ENCODE results near the gene DLG2. TPM values are rescaled to one million over a fixed set of nuclear protein-coding genes. Genes with fewer than 3 reads are reported as not detected.

The DLG2 gene
- total RNA-seq, 4 donors from 2014 or later: 7.3 to 14.1 (median 11.1) TPM

DNA sequence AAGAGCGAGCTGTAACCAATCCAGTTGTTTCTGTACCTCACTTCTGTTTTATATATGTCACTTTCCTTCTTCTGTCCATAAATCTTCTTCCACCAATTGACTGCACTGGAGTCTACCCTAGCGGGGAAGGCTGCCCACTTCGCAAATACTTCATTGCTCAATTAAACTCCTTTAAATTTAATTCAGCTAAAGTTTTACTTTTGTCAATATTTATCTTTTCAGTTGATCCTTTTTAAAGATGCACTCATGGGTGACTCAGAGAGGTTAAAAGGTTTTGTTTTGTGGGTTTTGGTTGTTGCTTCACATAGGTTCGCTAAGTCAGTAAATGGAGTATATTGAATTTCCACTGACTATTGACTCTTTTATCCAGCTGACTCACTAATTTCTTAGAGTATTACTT, 597.2 kb downstream of the DLG2 start:
- no peaks in the 10 kb centered on the region for H3K27me3 ChIP-seq
- H3K27ac ChIP-seq (replicated peaks in 1 of 4): no peak overlapping the region
- H3K36me3 ChIP-seq: no peaks in the 10 kb centered on the region
- H3K9me3 ChIP-seq: no peaks in the 10 kb centered on the region
- H3K4me3 ChIP-seq: no peak overlapping the region
- no peak for DNase-seq (ENCODE audit: extremely low spot score)
- TF ChIP-seq EP300 (IDR thresholded peaks at IDR 0.05) (no peak), POLR2A (IDR thresholded peaks at IDR 0.05; ENCODE audit: low read depth) (no peak), POLR2AphosphoS5 (IDR thresholded peaks at IDR 0.05) (no peak)
- TF ChIP-seq, protein P1, sequence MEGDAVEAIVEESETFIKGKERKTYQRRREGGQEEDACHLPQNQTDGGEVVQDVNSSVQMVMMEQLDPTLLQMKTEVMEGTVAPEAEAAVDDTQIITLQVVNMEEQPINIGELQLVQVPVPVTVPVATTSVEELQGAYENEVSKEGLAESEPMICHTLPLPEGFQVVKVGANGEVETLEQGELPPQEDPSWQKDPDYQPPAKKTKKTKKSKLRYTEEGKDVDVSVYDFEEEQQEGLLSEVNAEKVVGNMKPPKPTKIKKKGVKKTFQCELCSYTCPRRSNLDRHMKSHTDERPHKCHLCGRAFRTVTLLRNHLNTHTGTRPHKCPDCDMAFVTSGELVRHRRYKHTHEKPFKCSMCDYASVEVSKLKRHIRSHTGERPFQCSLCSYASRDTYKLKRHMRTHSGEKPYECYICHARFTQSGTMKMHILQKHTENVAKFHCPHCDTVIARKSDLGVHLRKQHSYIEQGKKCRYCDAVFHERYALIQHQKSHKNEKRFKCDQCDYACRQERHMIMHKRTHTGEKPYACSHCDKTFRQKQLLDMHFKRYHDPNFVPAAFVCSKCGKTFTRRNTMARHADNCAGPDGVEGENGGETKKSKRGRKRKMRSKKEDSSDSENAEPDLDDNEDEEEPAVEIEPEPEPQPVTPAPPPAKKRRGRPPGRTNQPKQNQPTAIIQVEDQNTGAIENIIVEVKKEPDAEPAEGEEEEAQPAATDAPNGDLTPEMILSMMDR (IDR thresholded peaks at IDR 0.05): no peak
- H3K4me1 ChIP-seq: no peaks in the 10 kb centered on the region
- intact Hi-C loops (cut with DNase I): no loop called here
- 70% methylated on average over 4 of the region's 4 CpGs for WGBS

DNA sequence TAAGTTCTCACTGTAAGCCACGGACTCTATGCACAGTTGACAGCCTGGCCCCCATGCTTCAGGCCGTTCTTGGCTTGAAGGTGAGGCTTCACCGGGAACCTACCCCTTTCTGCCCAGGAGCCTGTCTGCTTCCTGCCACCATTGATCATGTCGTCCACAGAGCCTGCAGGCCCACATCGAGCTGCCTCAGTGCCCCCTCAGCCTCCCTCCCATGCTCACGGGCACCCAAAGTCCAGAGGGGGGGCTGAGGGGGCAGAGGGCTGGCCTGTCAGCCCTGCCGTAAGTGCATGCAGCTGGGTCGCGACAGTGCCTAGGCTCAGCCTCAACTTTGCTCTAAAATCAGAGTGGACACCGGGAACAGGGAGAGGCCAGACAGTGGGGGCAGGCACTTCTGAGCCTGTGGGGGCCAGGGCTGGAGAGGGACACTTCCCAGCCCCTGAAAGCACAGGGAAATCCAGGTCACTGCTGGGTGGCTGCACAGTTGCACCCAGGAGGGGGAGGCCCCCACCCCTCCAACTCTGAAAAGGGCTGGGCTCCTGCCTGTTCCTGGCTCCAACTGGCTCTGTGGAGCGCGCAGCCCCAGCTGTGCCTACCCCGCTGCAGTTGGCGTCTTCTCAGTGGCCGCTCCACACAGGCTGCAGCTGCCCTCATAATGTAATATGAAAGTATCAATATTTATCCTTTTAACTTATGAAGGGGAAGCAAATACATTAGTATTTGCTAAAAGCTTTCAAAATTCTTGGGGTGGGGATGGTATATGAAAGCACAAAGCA, 598.6 kb downstream of the DLG2 start:
- no peak for DNase-seq (ENCODE audit: extremely low spot score)
- Histone ChIP-seq H3K9me3 (no peaks in the 10 kb centered on the region), H3K27me3 (no peaks in the 10 kb centered on the region), H3K4me1 (no peaks in the 10 kb centered on the region), H3K4me3 (no peak overlapping the region), H3K27ac (replicated peaks in 1 of 4) (no peak overlapping the region), H3K36me3 (no peaks in the 10 kb centered on the region)
- WGBS: 91% methylated on average over 15 of the region's 15 CpGs
- TF ChIP-seq EP300 (IDR thresholded peaks at IDR 0.05): no peak
- TF ChIP-seq POLR2A (IDR thresholded peaks at IDR 0.05; ENCODE audit: low read depth): no peak
- no peak for TF ChIP-seq POLR2AphosphoS5 (IDR thresholded peaks at IDR 0.05)
- TF ChIP-seq, protein P1 (IDR thresholded peaks at IDR 0.05): no peak
- intact Hi-C loops (cut with DNase I): no loop called here

DNA sequence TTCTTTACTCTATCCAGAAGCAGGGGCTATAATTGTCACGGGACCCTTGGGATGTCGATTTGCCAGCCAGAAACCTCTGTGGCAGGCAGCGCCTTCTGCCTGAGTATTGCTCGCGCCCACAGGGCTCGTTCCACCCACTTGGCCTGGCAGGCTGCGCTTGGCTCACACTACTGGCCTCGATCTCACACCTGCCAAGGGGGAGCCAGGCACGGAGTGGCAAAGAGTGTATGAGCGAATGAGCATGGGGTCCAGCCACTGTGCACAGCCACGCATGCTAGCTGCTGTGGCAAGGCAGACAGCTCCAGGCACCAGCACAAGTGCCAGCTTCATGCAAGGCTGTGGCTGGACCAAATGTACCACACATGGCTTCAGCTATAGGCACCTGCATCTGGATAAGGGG, 599.8 kb downstream of the DLG2 start:
- Histone ChIP-seq H3K27me3 (no peaks in the 10 kb centered on the region), H3K36me3 (no peaks in the 10 kb centered on the region), H3K27ac (replicated peaks in 1 of 4) (no peak overlapping the region), H3K4me1 (no peaks in the 10 kb centered on the region), H3K9me3 (no peaks in the 10 kb centered on the region), H3K4me3 (no peak overlapping the region)
- DNase-seq (ENCODE audit: extremely low spot score): no peak
- 97% methylated on average over 11 of the region's 11 CpGs for WGBS
- intact Hi-C loops (cut with DNase I): no loop called here
- TF ChIP-seq POLR2A (IDR thresholded peaks at IDR 0.05; ENCODE audit: low read depth) (no peak), POLR2AphosphoS5 (IDR thresholded peaks at IDR 0.05) (no peak), EP300 (IDR thresholded peaks at IDR 0.05) (no peak)
- TF ChIP-seq, protein P1 (IDR thresholded peaks at IDR 0.05): no peak

DNA sequence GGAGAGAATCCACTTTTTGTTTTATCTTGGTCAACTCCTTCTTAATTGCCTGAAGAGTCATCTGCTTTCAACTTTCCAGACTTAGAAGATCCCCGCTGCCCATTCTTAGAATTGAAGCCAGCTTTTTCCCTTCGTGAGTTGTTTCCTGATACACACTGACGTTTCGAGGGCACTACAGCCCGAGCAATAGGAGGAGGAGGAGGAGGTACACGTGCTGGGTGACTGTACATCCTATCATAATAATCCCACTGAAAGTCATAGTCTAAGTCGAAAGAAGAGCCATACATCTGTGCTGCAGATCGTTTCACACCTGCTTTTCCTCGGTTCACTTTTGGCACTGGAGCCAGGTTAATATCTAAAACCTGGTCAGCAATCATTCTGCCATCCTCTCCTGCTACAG, 606.1 kb downstream of the DLG2 start:
- WGBS: 82% methylated on average over 9 of the region's 9 CpGs
- no peaks in the 10 kb centered on the region for H3K9me3 ChIP-seq
- TF ChIP-seq POLR2AphosphoS5 (IDR thresholded peaks at IDR 0.05): no peak
- TF ChIP-seq, protein P1 (IDR thresholded peaks at IDR 0.05): no peak
- no peak for TF ChIP-seq POLR2A (IDR thresholded peaks at IDR 0.05; ENCODE audit: low read depth)
- TF ChIP-seq EP300 (IDR thresholded peaks at IDR 0.05): no peak
- intact Hi-C loops (cut with DNase I): no loop called here
- H3K4me1 ChIP-seq: no peaks in the 10 kb centered on the region
- H3K4me3 ChIP-seq: no peak overlapping the region
- H3K27ac ChIP-seq (replicated peaks in 1 of 4): no peak overlapping the region
- no peaks in the 10 kb centered on the region for H3K36me3 ChIP-seq
- DNase-seq (ENCODE audit: extremely low spot score): no peak
- no peaks in the 10 kb centered on the region for H3K27me3 ChIP-seq

DNA sequence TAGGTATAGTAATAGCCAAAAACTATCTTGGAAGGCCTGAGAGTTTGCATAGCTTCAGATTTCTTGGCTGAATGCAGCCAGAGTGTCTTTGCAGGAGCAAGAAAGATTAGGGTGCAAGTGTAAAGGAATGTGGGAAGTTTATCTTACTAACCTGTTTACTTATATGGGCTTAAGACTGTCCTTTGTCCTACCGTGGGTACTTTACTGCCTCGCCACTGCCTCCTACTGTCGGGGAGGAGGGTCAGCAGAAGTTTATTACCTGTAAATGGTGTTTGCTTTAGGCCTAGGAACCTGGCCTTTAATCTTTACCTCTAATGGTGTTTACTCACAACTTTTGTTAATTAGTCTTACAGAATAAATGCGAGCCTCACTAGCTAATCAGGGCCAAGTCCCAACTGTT, 633.8 kb downstream of the DLG2 start:
- Histone ChIP-seq H3K36me3 (no peaks in the 10 kb centered on the region), H3K27ac (replicated peaks in 1 of 4) (no peak overlapping the region), H3K4me1 (no peaks in the 10 kb centered on the region), H3K27me3 (no peaks in the 10 kb centered on the region), H3K9me3 (peaks cover 0 to 5% (median 2%) of the 10 kb centered on the region in 4 donors), H3K4me3 (no peak overlapping the region)
- DNase-seq (ENCODE audit: extremely low spot score): no peak
- no peak for TF ChIP-seq EP300 (IDR thresholded peaks at IDR 0.05)
- TF ChIP-seq POLR2AphosphoS5 (IDR thresholded peaks at IDR 0.05): no peak
- no peak for TF ChIP-seq POLR2A (IDR thresholded peaks at IDR 0.05; ENCODE audit: low read depth)
- TF ChIP-seq, protein P1 (IDR thresholded peaks at IDR 0.05): no peak
- intact Hi-C loops (cut with DNase I): no loop called here
- 66% methylated on average over 4 of the region's 4 CpGs for WGBS
